ENCODE results near the gene ACP7. TPM values are rescaled to one million over a fixed set of nuclear protein-coding genes. Genes with fewer than 3 reads are reported as not detected.
"Not testable (repeated sequence)": the region's sequence is repeated elsewhere in the genome, so short reads cannot be mapped to it uniquely, and the experiment has no call there.

The ACP7 gene
- total RNA-seq, 1 donor from 2014 or later, result not detected

GRCh38 chr19:39067104-39067503 is 17.1 kb upstream of the ACP7 start:
- DNase-seq, result no peak
- intact Hi-C loops (cut with DNase I), result no loop called here
- H3K9me3 ChIP-seq, result no peaks in the 10 kb centered on the region

GRCh38 chr19:39068259-39068658 is 15.9 kb upstream of the ACP7 start:
- H3K36me3 ChIP-seq; ATAC-seq; H3K9me3 ChIP-seq; H3K27ac ChIP-seq; DNase-seq; H3K4me3 ChIP-seq; intact Hi-C loops (cut with DNase I); H3K4me1 ChIP-seq; H3K27me3 ChIP-seq (ENCODE audit: low read depth): not testable (repeated sequence)

More at GRCh38 chr19:39067104-39067503, 17.1 kb upstream of the ACP7 start:
- ATAC-seq, result no peak
- TF ChIP-seq, protein P1, sequence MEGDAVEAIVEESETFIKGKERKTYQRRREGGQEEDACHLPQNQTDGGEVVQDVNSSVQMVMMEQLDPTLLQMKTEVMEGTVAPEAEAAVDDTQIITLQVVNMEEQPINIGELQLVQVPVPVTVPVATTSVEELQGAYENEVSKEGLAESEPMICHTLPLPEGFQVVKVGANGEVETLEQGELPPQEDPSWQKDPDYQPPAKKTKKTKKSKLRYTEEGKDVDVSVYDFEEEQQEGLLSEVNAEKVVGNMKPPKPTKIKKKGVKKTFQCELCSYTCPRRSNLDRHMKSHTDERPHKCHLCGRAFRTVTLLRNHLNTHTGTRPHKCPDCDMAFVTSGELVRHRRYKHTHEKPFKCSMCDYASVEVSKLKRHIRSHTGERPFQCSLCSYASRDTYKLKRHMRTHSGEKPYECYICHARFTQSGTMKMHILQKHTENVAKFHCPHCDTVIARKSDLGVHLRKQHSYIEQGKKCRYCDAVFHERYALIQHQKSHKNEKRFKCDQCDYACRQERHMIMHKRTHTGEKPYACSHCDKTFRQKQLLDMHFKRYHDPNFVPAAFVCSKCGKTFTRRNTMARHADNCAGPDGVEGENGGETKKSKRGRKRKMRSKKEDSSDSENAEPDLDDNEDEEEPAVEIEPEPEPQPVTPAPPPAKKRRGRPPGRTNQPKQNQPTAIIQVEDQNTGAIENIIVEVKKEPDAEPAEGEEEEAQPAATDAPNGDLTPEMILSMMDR (IDR thresholded peaks at IDR 0.05), result no peak
- Histone ChIP-seq H3K4me1 (no peaks in the 10 kb centered on the region), H3K4me3 (no peak overlapping the region), H3K27me3 (ENCODE audit: low read depth) (no peaks in the 10 kb centered on the region), H3K27ac (no peak overlapping the region), H3K36me3 (no peaks in the 10 kb centered on the region)

DNA sequence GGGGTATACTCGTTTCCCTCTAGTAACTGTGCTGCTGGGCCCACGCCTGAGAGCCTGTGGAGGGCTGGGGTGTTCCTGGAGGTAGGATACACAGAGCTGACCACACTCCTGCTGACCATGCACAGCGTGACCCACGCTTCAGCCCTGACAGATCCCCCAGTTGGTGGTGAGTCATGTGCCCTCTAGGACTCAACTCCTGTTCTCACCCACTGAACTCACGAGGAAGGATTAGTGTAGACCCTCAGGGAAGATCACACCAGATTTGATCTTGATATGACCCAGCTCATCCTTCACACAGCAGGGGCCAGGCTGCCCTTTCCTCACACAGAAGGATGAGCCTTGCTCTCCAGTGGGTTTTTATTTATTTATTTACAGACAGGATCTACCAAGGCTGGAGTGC is 13.3 kb upstream of the ACP7 start:
- ATAC-seq, result no peak
- intact Hi-C loops (cut with DNase I), result no loop called here

DNA sequence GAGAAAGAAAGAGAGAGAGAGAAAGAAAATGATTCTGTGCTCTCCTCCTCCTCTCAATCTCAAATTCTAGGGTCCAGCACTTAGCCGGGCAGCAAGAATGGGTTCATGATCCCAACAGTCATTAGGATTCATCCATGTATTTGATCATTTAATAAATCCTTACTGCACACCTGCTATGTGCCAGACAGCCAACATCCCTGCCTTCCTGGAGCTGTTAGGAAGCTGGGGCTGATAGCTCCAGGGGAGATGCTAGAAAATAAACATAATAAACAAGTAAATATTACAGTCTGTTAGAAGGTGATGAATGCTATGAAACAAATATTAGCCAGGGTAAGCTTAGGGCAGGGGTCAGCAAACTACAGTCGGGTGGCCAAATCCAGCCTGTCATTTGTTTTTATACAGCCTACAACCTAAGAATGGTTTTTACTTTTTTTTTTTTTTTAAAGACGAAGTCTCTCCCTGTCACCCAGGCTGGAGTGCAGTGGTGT is 9.9 kb upstream of the ACP7 start:
- ATAC-seq (no peak), DNase-seq (no peak)
- H3K9me3 ChIP-seq, result no peaks in the 10 kb centered on the region
- no peak overlapping the region for H3K27ac ChIP-seq
- intact Hi-C loops (cut with DNase I), result no loop called here
- TF ChIP-seq, protein P1 (IDR thresholded peaks at IDR 0.05), result no peak
- H3K27me3 ChIP-seq (ENCODE audit: low read depth), result peaks cover 22% of the 10 kb centered on the region
- H3K36me3 ChIP-seq, result no peaks in the 10 kb centered on the region
- no peak overlapping the region for H3K4me3 ChIP-seq
- H3K4me1 ChIP-seq, result no peaks in the 10 kb centered on the region

More for the DNA sequence above, 13.3 kb upstream of the ACP7 start:
- Histone ChIP-seq H3K4me3 (no peak overlapping the region), H3K9me3 (no peaks in the 10 kb centered on the region), H3K36me3 (no peaks in the 10 kb centered on the region), H3K27me3 (ENCODE audit: low read depth) (peaks cover 4% of the 10 kb centered on the region), H3K4me1 (no peaks in the 10 kb centered on the region), H3K27ac (no peak overlapping the region)
- TF ChIP-seq, protein P1 (IDR thresholded peaks at IDR 0.05), result no peak
- DNase-seq, result no peak

GRCh38 chr19:39074942-39075341 is 9.2 kb upstream of the ACP7 start:
- DNase-seq (no peak), ATAC-seq (no peak)
- intact Hi-C loops (cut with DNase I), result no loop called here
- Histone ChIP-seq H3K4me3 (no peak overlapping the region), H3K36me3 (no peaks in the 10 kb centered on the region), H3K9me3 (no peaks in the 10 kb centered on the region), H3K4me1 (no peaks in the 10 kb centered on the region), H3K27ac (no peak overlapping the region), H3K27me3 (ENCODE audit: low read depth) (peaks cover 27% of the 10 kb centered on the region)
- TF ChIP-seq, protein P1 (IDR thresholded peaks at IDR 0.05), result no peak

DNA sequence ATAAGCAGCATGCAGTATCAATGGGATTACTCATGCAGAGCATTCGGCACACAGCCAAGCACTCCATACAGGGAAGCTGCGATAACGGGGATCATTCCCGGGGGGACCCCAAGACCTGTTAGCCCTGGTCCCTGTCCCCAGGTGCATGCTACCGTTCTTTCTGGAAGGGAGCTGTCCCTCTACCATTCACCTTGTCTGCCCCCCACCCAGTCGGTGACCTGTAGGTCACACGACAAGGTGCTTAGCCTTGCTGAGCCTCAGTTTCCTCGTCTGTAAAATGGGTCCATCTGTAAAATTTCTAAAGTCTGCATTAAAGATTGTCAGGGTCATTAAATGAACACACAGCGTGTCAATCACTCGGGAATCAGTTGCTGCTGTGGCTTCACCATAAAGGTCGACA is 6.8 kb upstream of the ACP7 start:
- TF ChIP-seq, protein P1 (IDR thresholded peaks at IDR 0.05), result no peak
- no peaks in the 10 kb centered on the region for H3K36me3 ChIP-seq
- H3K4me1 ChIP-seq, result no peaks in the 10 kb centered on the region
- DNase-seq (no peak), ATAC-seq (no peak)
- intact Hi-C loops (cut with DNase I), result no loop called here
- no peak overlapping the region for H3K27ac ChIP-seq
- H3K4me3 ChIP-seq, result no peak overlapping the region
- H3K27me3 ChIP-seq (ENCODE audit: low read depth), result peaks cover 49% of the 10 kb centered on the region
- H3K9me3 ChIP-seq, result no peaks in the 10 kb centered on the region
